GM18519 (cell line): Measurements from ENCODE around the gene BEST4.
"Not testable (repeated sequence)": the region's sequence is repeated elsewhere in the genome, so short reads cannot be mapped to it uniquely, and the experiment has no call there.

Experiments used
- ATAC-seq: cut with Tn5 transposase; IDR thresholded peaks from one replicate; pipeline ENCODE4 v1.9.1; 2021; ENCODE audit warnings: mild to moderate bottlenecking, moderate library complexity; ENCODE audit not compliant: unreplicated experiment, low FRiP score

BEST4 gene

GRCh38 chr1:44788120-44788860 is at the start of gene BEST4:
BEST4 (minus strand) TSS chr1:44788170; CDS start chr1:44787705, 465 bp downstream.
- no peak for ATAC-seq

GRCh38 chr1:44835738-44836675 is 48.0 kb upstream of the BEST4 start:
- ATAC-seq, result no peak

- no peak for ATAC-seq
These were observed 46.4 kb upstream of the BEST4 start for GRCh38 chr1:44834328-44834727.

- no peak for ATAC-seq
These were observed 44.2 kb upstream of the BEST4 start for GRCh38 chr1:44832056-44832705.

GRCh38 chr1:44831516-44831915 is 43.5 kb upstream of the BEST4 start:
- ATAC-seq, result no peak

- ATAC-seq, result no peak
These were observed 42.9 kb upstream of the BEST4 start for GRCh38 chr1:44830900-44831304.

- ATAC-seq, result no peak
These were observed 41.8 kb upstream of the BEST4 start for GRCh38 chr1:44829506-44830384.

GRCh38 chr1:44828841-44829440 is 41.0 kb upstream of the BEST4 start:
- ATAC-seq, result no peak

- no peak for ATAC-seq
These were observed 40.2 kb upstream of the BEST4 start for GRCh38 chr1:44828003-44828651.

- no peak for ATAC-seq
These were observed 39.4 kb upstream of the BEST4 start for GRCh38 chr1:44827197-44828002.

GRCh38 chr1:44826375-44827196 is 38.6 kb upstream of the BEST4 start:
- no peak for ATAC-seq

GRCh38 chr1:44824392-44824791 is 36.4 kb upstream of the BEST4 start:
- not testable (repeated sequence) for ATAC-seq

GRCh38 chr1:44822981-44823451 is 35.0 kb upstream of the BEST4 start:
- ATAC-seq, result no peak

GRCh38 chr1:44822131-44822701 is 34.2 kb upstream of the BEST4 start:
- ATAC-seq, result no peak

GRCh38 chr1:44821240-44821715 is 33.3 kb upstream of the BEST4 start:
- no peak for ATAC-seq

- peak; percentile 0 for ATAC-seq
These were observed 32.6 kb upstream of the BEST4 start for GRCh38 chr1:44820328-44821239.
